Sigmoid colon (tissue), 7 donors: ENCODE data around the gene COPZ2. TPM values are rescaled to one million over a fixed set of nuclear protein-coding genes. Genes with fewer than 3 reads are reported as not detected.

ENCODE experiments used
- DNase-seq: peaks from one replicate; pipeline ENCODE4 v3.0.0-alpha.2; 2019
- H3K27ac ChIP-seq, 4 donors: fragments of 200-600 bp; sonication (generic); one replicate each; pipeline ENCODE4 v1.5.1; 2016 to 2019; ENCODE audit warnings: mild to moderate bottlenecking in 1 of 4
- H3K27me3 ChIP-seq, 3 donors: fragments of 200-600 bp; sonication (generic); one replicate each; pipeline ENCODE4 v1.5.1; 2019; ENCODE audit warnings: mild to moderate bottlenecking in 1 of 3
- H3K36me3 ChIP-seq, 4 donors: fragments of 200-600 bp; sonication (generic); one replicate each; pipeline ENCODE4 v1.5.1; 2016 to 2019
- H3K4me1 ChIP-seq, 4 donors: fragments of 200-600 bp; sonication (generic); one replicate each; pipeline ENCODE4 v1.5.1; 2017 to 2019
- H3K4me3 ChIP-seq, 4 donors: fragments of 200-600 bp; sonication (generic); one replicate each; pipeline ENCODE4 v1.5.1; 2017 to 2019; ENCODE audit warnings: mild to moderate bottlenecking in 2 of 4, moderate library complexity in 1 of 4
- H3K9me3 ChIP-seq, 4 donors: fragments of 200-600 bp in 3 of 4; sonication (generic) in 3 of 4; one replicate each; pipeline versions ENCODE4 v1.5.1 to v1.6.1; 2013 to 2019
- EP300 ChIP-seq, 4 donors: sonication (generic); formaldehyde crosslinking; IDR thresholded peaks; one replicate each; pipeline ENCODE4 v1.6.1; 2017; ENCODE audit warnings: antibody characterized with exemption in 4 of 4
- POLR2A ChIP-seq, 2 donors: fragments of 450-650 bp; IDR thresholded peaks; one replicate each; pipeline ENCODE4 v1.6.1; 2016; ENCODE audit warnings: antibody characterized with exemption in 2 of 2, mild to moderate bottlenecking in 2 of 2, moderate library complexity in 2 of 2
- POLR2AphosphoS5 ChIP-seq, 4 donors: sonication (generic); formaldehyde crosslinking; IDR thresholded peaks; one replicate each; pipeline ENCODE4 v1.6.1; 2017; ENCODE audit warnings: antibody characterized with exemption in 4 of 4
- whole genome bisulfite sequencing, 2 donors: extraction: QIAGEN DNeasy Blood & Tissue Kit; methylation state at CpG; one replicate each; pipeline ENCODE4 v1.1.7; 2013; 5-methylcytosine and 5-hydroxymethylcytosine counted together
- intact Hi-C: fragments of 100-400 bp; cut with DNase I; formaldehyde crosslinking; loops from one replicate; pipeline ENCODE4 v1.15.1; 2023
- polyA plus RNA-seq, 3 donors: library from polyadenylated mRNA; stranded (reverse); fragments of 200-250 nt; gene quantifications; one replicate each; pipeline ENCODE4 v1.2.3, GENCODE V29; 2013
- small RNA-seq, 3 donors: library from RNA; depleted of rRNA; stranded (forward); fragments of <200 nt; gene quantifications; one replicate each; pipeline ENCODE3, GENCODE V24; 2016
- total RNA-seq, 4 donors: library from RNA; depleted of rRNA; stranded (reverse); fragments of >200 nt; gene quantifications; one replicate each; pipeline ENCODE4 v1.1.0, GENCODE V29; 2016
- TF ChIP-seq, protein P1 (sequence below), 4 experiments: fragments of 450-650 bp in 3 of 4; fragments of 200-600 bp in 1 of 4; IDR thresholded peaks; one replicate each; pipeline ENCODE4 v1.5.1; 2016 to 2019; ENCODE audit warnings: antibody characterized with exemption in 4 of 4, mild to moderate bottlenecking in 3 of 4, moderate library complexity in 2 of 4
- donor health status: healthy with polysubstance abuse.
- donor health status: Bipolar disorder and iron deficiency.
- donor health status: healthy.

COPZ2 gene
- total and polyA plus RNA-seq, 7 donors = 5.5 to 64.0 (median 52.3) TPM

DNA sequence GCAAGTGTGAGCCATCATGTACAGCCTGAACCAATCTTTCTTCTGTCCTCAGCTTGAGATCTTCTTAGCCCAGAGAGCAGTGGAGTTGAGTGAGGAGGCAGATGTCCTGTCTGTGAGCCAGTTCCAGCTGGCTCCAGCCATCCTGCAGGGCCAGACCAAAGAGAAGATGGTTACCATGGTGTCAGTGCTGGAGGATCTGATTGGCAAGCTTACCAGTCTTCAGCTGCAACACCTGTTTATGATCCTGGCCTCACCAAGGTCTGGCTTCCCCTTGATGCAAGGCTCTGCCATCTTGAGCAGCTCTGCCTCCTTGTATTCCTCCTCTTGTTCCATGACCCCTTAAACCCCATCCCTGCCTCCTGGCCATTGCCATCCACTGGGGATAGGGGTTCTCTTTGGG is 57.1 kb downstream of the COPZ2 start:
- DNase-seq = no peak
- H3K27me3 ChIP-seq = no peaks in the 10 kb centered on the region
- H3K4me1 ChIP-seq = no peaks in the 10 kb centered on the region
- no peaks in the 10 kb centered on the region for H3K9me3 ChIP-seq
- intact Hi-C loops = no loop called here
- H3K4me3 ChIP-seq = no peak overlapping the region
- TF ChIP-seq EP300 (IDR thresholded peaks at IDR 0.05) = no peak
- no peak for TF ChIP-seq POLR2AphosphoS5 (IDR thresholded peaks at IDR 0.05)
- TF ChIP-seq POLR2A (IDR thresholded peaks at IDR 0.05) = no peak
- TF ChIP-seq, protein P1, sequence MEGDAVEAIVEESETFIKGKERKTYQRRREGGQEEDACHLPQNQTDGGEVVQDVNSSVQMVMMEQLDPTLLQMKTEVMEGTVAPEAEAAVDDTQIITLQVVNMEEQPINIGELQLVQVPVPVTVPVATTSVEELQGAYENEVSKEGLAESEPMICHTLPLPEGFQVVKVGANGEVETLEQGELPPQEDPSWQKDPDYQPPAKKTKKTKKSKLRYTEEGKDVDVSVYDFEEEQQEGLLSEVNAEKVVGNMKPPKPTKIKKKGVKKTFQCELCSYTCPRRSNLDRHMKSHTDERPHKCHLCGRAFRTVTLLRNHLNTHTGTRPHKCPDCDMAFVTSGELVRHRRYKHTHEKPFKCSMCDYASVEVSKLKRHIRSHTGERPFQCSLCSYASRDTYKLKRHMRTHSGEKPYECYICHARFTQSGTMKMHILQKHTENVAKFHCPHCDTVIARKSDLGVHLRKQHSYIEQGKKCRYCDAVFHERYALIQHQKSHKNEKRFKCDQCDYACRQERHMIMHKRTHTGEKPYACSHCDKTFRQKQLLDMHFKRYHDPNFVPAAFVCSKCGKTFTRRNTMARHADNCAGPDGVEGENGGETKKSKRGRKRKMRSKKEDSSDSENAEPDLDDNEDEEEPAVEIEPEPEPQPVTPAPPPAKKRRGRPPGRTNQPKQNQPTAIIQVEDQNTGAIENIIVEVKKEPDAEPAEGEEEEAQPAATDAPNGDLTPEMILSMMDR (IDR thresholded peaks at IDR 0.05) = no peak
- no peak overlapping the region for H3K27ac ChIP-seq
- peaks cover 0 to 83% (median 35%) of the 10 kb centered on the region in 4 donors for H3K36me3 ChIP-seq

DNA sequence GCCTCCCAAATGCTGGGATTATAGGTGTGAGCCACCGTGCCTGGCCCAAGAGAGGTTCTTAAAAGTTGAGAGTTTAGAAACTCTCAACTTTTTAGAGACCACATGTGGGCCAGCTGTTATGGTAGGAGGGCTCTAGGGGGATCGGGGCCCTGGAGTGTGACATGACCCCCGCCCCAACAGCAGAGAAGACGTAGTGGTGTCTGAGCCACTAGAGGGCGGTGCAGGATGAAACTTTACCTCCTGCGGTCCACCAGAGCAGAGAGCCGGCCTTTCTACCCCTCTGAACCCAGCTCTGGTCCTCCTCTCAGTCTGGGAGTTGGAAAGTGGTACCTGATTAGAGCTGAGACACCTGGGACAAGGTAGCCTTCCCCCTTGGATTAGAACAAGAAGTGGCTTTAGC is 59.3 kb downstream of the COPZ2 start:
- H3K27me3 ChIP-seq = no peaks in the 10 kb centered on the region
- intact Hi-C loops = loop anchor here (1.0 to 10.0 kb wide), 2 partner anchors 40 to 96 kb away; no protein-coding TSS in a partner anchor
- no peak overlapping the region for H3K27ac ChIP-seq
- peak; percentile 72 for DNase-seq
- H3K4me1 ChIP-seq = no peaks in the 10 kb centered on the region
- no peak overlapping the region for H3K4me3 ChIP-seq
- no peak for TF ChIP-seq POLR2AphosphoS5 (IDR thresholded peaks at IDR 0.05)
- TF ChIP-seq, protein P1 (IDR thresholded peaks at IDR 0.05) = peak; percentile 32 to 68 (median 60)
- peaks cover 0 to 99% (median 52%) of the 10 kb centered on the region in 4 donors for H3K36me3 ChIP-seq
- no peaks in the 10 kb centered on the region for H3K9me3 ChIP-seq
- WGBS, 2 donors = 27% methylated on average over 7 of the region's 7 CpGs

Small RNAs within 50 kb of the gene (small RNA-seq; reads per million reads assigned to genes)
- gene AC004477.2 (0 reads per million in 3 donors), gene MIR152 (147 to 236 (median 183) reads per million in 3 donors)

Other genes with a start within 250 kb of the COPZ2 start
- gene OSBPL7, start 216.0 kb downstream of the COPZ2 start, total RNA-seq = 1 to 10 TPM; 2.9 to 7.8 (median 4.1) TPM
- gene OSBPL7, start 216.0 kb downstream of the COPZ2 start, polyA plus RNA-seq = 10 to 100 TPM; 14.1 to 40.8 (median 16.2) TPM
- 10 to 100 TPM; 54.8 to 58.8 (median 56.9) TPM for gene MRPL10, start 206.3 kb downstream of the COPZ2 start, total RNA-seq
- gene MRPL10, start 206.3 kb downstream of the COPZ2 start, polyA plus RNA-seq = 10 to 100 TPM; 38.8 to 49.4 (median 42.6) TPM
- under 1 TPM in 2 of 4 donors, not detected in 2; 0.28 to 0.36 TPM for gene LRRC46, start 206.1 kb downstream of the COPZ2 start, total RNA-seq
- under 1 TPM in 1 of 3 donors, not detected in 2; 0.48 TPM for gene LRRC46, start 206.1 kb downstream of the COPZ2 start, polyA plus RNA-seq
- 10 to 100 TPM; 22.5 to 28.8 (median 23.4) TPM for gene SCRN2, start 196.5 kb downstream of the COPZ2 start, total RNA-seq
- gene SCRN2, start 196.5 kb downstream of the COPZ2 start, polyA plus RNA-seq = 10 to 100 TPM; 36.0 to 44.6 (median 42.6) TPM
- gene SP6, start 186.6 kb downstream of the COPZ2 start, total RNA-seq = under 1 TPM in 1 of 4 donors, not detected in 3; 0.16 TPM
- gene SP6, start 186.6 kb downstream of the COPZ2 start, polyA plus RNA-seq = 10 to 100 TPM in 1 of 3 donors, 1 to 10 TPM in 2; 1.2 to 18.8 (median 3.5) TPM
- gene SP2, start 141.6 kb downstream of the COPZ2 start, total RNA-seq = 1 to 10 TPM; 3.0 to 8.3 (median 5.6) TPM
- gene SP2, start 141.6 kb downstream of the COPZ2 start, polyA plus RNA-seq = 10 to 100 TPM; 13.8 to 19.2 (median 18.0) TPM
- 10 to 100 TPM; 14.3 to 16.5 (median 15.2) TPM for gene PNPO, start 96.2 kb downstream of the COPZ2 start, total RNA-seq
- gene PNPO, start 96.2 kb downstream of the COPZ2 start, polyA plus RNA-seq = 10 to 100 TPM in 2 of 3 donors, 1 to 10 TPM in 1; 9.6 to 14.3 (median 12.0) TPM
- under 1 TPM in 1 of 4 donors, not detected in 3; 0.36 TPM for gene PRR15L, start 79.9 kb downstream of the COPZ2 start, total RNA-seq
- gene PRR15L, start 79.9 kb downstream of the COPZ2 start, polyA plus RNA-seq = 100 to 1,000 TPM; 211 to 334 (median 290) TPM
- gene CDK5RAP3, start 66.7 kb downstream of the COPZ2 start, total RNA-seq = 100 to 1,000 TPM in 1 of 4 donors, 10 to 100 TPM in 3; 68.5 to 168 (median 73.0) TPM
- gene CDK5RAP3, start 66.7 kb downstream of the COPZ2 start, polyA plus RNA-seq = 100 to 1,000 TPM in 1 of 3 donors, 10 to 100 TPM in 2; 43.5 to 200 (median 49.9) TPM
- 100 to 1,000 TPM; 126 to 174 (median 141) TPM for gene NFE2L1, start 10.6 kb upstream of the COPZ2 start, total RNA-seq
- gene NFE2L1, start 10.6 kb upstream of the COPZ2 start, polyA plus RNA-seq = 100 to 1,000 TPM in 1 of 3 donors, 10 to 100 TPM in 2; 44.4 to 134 (median 61.5) TPM
- 10 to 100 TPM; 29.1 to 37.4 (median 32.9) TPM for gene CBX1, start 63.7 kb upstream of the COPZ2 start, total RNA-seq
- gene CBX1, start 63.7 kb upstream of the COPZ2 start, polyA plus RNA-seq = 10 to 100 TPM; 26.8 to 36.1 (median 31.8) TPM
- gene SNX11, start 70.0 kb upstream of the COPZ2 start, total RNA-seq = 10 to 100 TPM in 3 of 4 donors, 1 to 10 TPM in 1; 10.0 to 19.3 (median 15.7) TPM
- gene SNX11, start 70.0 kb upstream of the COPZ2 start, polyA plus RNA-seq = 10 to 100 TPM; 22.2 to 27.8 (median 25.2) TPM